Right lung (tissue), 10 donors: ENCODE results near the gene SLC30A1. TPM values are rescaled to one million over a fixed set of nuclear protein-coding genes. Genes with fewer than 3 reads are reported as not detected.
"Not testable (repeated sequence)": the region's sequence is repeated elsewhere in the genome, so short reads cannot be mapped to it uniquely, and the experiment has no call there.

Experiments used
- DNase-seq, 2 donors: peaks; one replicate each; pipeline ENCODE4 v3.0.0-alpha.2; 2013
- long read RNA-seq, 8 donors: transcript quantifications; one replicate each; lab custom pipeline, GENCODE V29; 2026
- polyA plus RNA-seq, 5 donors: library from polyadenylated mRNA; unstranded; fragments of 120-200 nt; gene quantifications; one replicate each; pipeline versions ENCODE4 v1.2.1 to v1.2.3, GENCODE V29; 2013; ENCODE audit warnings: inconsistent platforms in 1 of 5, low replicate concordance in 1 of 5; ENCODE audit not compliant: insufficient read length in 5 of 5, insufficient read depth in 1 of 5

Gene SLC30A1
- 10 to 100 TPM; 11.0 to 21.5 (median 12.9) TPM for polyA plus RNA-seq
- long read RNA-seq, donor 1, full-length matches to known transcripts: 5 of 5 reads
- long read RNA-seq, donor 1, partial matches to known transcripts: 0 of 5 reads
- long read RNA-seq, donor 1, other reads (novel, unspliced or antisense): 0 of 5 reads
- long read RNA-seq, donor 2, full-length matches to known transcripts: 2 of 2 reads
- long read RNA-seq, donor 2, partial matches to known transcripts: 0 of 2 reads
- long read RNA-seq, donor 2, other reads (novel, unspliced or antisense): 0 of 2 reads
- long read RNA-seq, donor 3, full-length matches to known transcripts: 2 of 2 reads
- long read RNA-seq, donor 3, partial matches to known transcripts: 0 of 2 reads
- long read RNA-seq, donor 3, other reads (novel, unspliced or antisense): 0 of 2 reads
- long read RNA-seq, donor 4, full-length matches to known transcripts: 11 of 11 reads
- long read RNA-seq, donor 4, partial matches to known transcripts: 0 of 11 reads
- long read RNA-seq, donor 4, other reads (novel, unspliced or antisense): 0 of 11 reads
- long read RNA-seq, donor 5, full-length matches to known transcripts: 15 of 15 reads
- long read RNA-seq, donor 5, partial matches to known transcripts: 0 of 15 reads
- long read RNA-seq, donor 5, other reads (novel, unspliced or antisense): 0 of 15 reads
- long read RNA-seq, donor 6, full-length matches to known transcripts: 7 of 7 reads
- long read RNA-seq, donor 6, partial matches to known transcripts: 0 of 7 reads
- long read RNA-seq, donor 6, other reads (novel, unspliced or antisense): 0 of 7 reads
- long read RNA-seq, donor 7, full-length matches to known transcripts: 5 of 5 reads
- long read RNA-seq, donor 7, partial matches to known transcripts: 0 of 5 reads
- long read RNA-seq, donor 7, other reads (novel, unspliced or antisense): 0 of 5 reads
- long read RNA-seq, donor 8, full-length matches to known transcripts: 3 of 3 reads
- long read RNA-seq, donor 8, partial matches to known transcripts: 0 of 3 reads
- long read RNA-seq, donor 8, other reads (novel, unspliced or antisense): 0 of 3 reads

- DNase-seq: peak; percentile 98
These were observed at the start of gene SLC30A1 for GRCh38 chr1:211578640-211579439. Gene SLC30A1, minus strand, starts transcription at chr1:211579161. Its CDS starts 549 bp downstream, at chr1:211578612.

GRCh38 chr1:211628417-211628816 lies 49.5 kb upstream of the SLC30A1 start:
- DNase-seq: no peak

- DNase-seq: no peak
These were observed 48.3 kb upstream of the SLC30A1 start for GRCh38 chr1:211627259-211627658.

GRCh38 chr1:211625866-211626265 lies 46.9 kb upstream of the SLC30A1 start:
- DNase-seq: not testable (repeated sequence)

GRCh38 chr1:211625040-211625439 lies 46.1 kb upstream of the SLC30A1 start:
- no peak for DNase-seq

- no peak for DNase-seq
These were observed 44.6 kb upstream of the SLC30A1 start for GRCh38 chr1:211623515-211623914.

GRCh38 chr1:211621447-211622198 lies 42.7 kb upstream of the SLC30A1 start:
- DNase-seq: no peak

- no peak for DNase-seq
These were observed 41.1 kb upstream of the SLC30A1 start for GRCh38 chr1:211620097-211620496.

- no peak for DNase-seq
These were observed 40.4 kb upstream of the SLC30A1 start for GRCh38 chr1:211619033-211619996.

GRCh38 chr1:211616965-211617297 lies 38.0 kb upstream of the SLC30A1 start:
- DNase-seq: no peak

- DNase-seq: peak; percentile 77 to 81
These were observed 37.4 kb upstream of the SLC30A1 start for GRCh38 chr1:211616231-211616964.

- DNase-seq: no peak
These were observed 35.7 kb upstream of the SLC30A1 start for GRCh38 chr1:211614615-211615014.

GRCh38 chr1:211613951-211614350 lies 35.0 kb upstream of the SLC30A1 start:
- DNase-seq: no peak

GRCh38 chr1:211613108-211613947 lies 34.4 kb upstream of the SLC30A1 start:
- peak in 1 of 2 donors; percentile 23 for DNase-seq

GRCh38 chr1:211612786-211613107 lies 33.8 kb upstream of the SLC30A1 start:
- no peak for DNase-seq

GRCh38 chr1:211611818-211612217 lies 32.9 kb upstream of the SLC30A1 start:
- no peak for DNase-seq

GRCh38 chr1:211610779-211611556 lies 32.0 kb upstream of the SLC30A1 start:
- no peak for DNase-seq
